ENCODE results near the gene SAMD4A.

The SAMD4A gene

DNA sequence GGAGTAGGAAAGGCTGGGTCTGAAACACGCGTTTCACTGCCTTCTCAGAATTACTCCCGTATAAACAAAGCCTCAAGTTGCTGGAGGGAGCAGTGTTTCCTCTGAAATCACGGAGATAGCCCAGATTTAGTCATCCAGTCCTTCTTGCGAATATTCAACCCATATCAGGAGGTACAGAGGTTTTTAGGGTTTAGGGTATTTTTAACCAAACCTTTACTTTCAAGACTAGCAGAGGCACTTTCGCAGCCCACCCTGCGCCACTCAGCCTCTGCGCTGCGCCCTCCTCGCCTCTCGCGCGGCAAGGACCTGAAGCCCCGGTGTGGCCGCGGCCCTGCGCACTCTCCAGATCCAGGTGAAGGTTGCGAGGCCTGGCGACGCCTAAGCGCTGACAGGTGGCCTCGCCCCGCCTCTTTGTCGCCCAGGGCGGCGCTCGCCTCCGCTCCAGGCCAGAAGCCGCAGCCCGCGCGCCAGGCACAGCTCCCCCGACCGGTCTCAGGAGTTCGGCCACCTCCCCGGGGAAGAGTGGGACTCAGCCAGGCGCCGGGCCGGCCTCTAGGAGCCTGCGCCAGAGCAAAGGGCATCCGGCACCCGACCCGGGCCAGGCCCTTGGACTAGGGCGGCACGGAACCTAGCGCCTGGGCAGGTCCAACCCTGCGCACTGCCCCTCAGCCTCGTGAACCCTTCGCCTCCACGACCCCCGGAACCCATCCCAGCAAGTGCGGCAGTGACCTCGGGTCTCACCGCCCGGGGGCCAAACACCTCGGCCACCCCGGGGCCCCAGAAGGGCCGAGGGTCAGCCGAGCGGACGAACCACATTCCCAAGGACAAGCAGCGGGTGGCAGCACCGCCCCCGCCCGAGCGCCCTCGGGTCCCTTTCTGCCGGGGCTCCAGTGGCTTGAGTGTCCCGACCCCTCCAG lies 1.8 kb upstream of the SAMD4A start:
- peak in 1 of 2 donors; percentile 27 for DNase-seq (ENCODE audit: low read depth in 2 of 2)

DNA sequence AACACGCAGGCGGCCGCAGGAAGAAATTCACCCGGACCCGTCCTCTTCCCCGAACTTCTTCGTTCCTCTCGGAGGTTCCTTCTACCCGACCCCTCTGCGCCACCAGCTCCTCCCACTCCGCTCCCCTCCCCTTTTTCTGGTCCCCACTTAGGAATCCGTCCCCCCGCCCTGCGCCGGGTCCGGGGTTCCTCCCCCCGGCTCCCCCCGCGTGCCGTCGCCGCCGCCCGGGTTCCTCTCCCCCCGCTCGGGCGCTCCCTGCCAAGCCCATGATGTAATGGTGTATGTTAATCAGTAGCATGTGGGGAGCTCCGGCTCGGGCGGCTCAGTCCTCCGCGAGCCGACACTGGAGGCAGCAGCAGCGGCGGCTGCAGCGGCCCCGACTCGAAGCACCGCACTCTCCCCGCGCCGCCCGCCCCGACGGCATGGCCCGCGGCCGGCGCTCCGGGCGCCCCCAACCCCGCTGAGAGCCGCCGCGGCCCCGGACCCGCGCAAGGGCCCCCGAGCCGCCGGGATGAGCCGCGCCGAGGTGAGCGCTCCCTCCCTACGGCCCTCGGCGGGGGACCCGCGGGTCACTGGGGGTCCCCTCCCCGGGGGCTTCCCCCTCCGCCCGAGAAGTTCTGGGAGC lies 1.0 kb upstream of the SAMD4A start:
- peak; percentile 53 to 68 for DNase-seq (ENCODE audit: low read depth in 2 of 2)

DNA sequence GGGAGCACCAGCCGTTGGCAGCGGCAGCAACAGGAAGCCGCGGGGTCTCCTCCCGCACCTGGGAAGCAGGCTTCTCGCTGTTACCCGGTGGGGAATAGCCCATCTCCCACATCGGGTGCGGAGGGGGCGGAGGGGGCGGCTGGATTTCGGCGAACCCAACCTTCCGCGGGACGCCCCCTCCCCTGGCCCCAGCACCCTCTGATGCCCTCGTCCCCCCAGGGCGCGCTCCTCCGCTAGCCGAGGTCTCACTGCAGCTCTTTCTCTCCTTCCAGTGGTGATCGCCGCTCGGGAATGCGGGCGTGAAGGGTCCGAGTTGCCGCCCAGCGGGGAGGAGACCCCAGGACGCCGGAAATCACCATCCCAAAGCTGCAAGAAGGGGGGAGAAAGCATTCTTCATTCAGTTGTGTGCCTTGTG lies 303 bp downstream of the SAMD4A start:
- DNase-seq (ENCODE audit: low read depth in 2 of 2): no peak

GRCh38 chr14:54567639-54568561 lies 972 bp downstream of the SAMD4A start:
- DNase-seq (ENCODE audit: low read depth in 2 of 2): no peak

- DNase-seq (ENCODE audit: low read depth in 2 of 2): no peak
Measured at GRCh38 chr14:54568821-54569595, 2.1 kb downstream of the SAMD4A start.

DNA sequence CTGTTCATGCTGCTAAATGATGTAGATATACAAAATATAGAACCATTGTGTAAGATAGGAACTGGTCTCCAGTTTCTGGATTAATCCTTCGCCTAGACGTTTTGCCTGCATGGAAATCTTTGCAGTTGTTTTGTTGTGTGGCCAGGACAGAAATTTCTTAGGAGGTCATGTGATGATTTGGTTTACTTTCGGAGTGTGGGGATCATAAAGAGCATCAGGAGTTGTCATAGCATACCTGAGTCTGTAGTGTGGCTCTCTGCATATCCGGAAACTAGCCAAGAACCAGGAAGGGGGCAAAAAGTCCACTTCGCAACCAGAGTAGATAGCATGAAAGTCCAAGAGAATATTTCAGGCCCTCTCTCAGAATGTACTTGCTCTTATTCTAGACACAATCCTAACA lies 3.1 kb downstream of the SAMD4A start:
- DNase-seq (ENCODE audit: low read depth in 2 of 2): no peak

- no peak for DNase-seq (ENCODE audit: low read depth in 2 of 2)
Measured at GRCh38 chr14:54570631-54571415, 3.9 kb downstream of the SAMD4A start.

- DNase-seq (ENCODE audit: low read depth in 2 of 2): no peak
Measured at GRCh38 chr14:54572316-54572715, 5.4 kb downstream of the SAMD4A start.

DNA sequence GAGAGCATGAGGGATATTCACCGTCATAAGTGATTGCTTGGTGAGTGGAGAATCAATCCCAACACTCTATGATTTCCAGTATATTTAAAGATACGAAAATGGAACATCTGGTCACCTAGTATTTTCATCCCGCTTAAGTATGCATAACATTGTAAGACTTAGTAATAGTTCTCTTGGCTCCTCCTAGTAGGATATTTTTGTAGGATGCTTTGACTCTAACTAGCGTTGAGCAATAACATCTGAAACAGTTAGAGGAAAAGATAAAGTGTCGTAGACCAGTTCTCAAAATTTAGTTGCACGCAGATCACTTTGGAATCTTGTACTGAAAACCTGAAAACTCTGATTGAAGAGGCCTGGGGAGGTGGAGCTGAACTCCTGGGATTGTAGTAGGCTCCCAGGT lies 7.6 kb downstream of the SAMD4A start:
- DNase-seq (ENCODE audit: low read depth in 2 of 2): no peak

- DNase-seq (ENCODE audit: low read depth in 2 of 2): no peak
Measured at GRCh38 chr14:54577494-54577893, 10.6 kb downstream of the SAMD4A start.

- no peak for DNase-seq (ENCODE audit: low read depth in 2 of 2)
Measured at GRCh38 chr14:54577977-54578376, 11.0 kb downstream of the SAMD4A start.

DNA sequence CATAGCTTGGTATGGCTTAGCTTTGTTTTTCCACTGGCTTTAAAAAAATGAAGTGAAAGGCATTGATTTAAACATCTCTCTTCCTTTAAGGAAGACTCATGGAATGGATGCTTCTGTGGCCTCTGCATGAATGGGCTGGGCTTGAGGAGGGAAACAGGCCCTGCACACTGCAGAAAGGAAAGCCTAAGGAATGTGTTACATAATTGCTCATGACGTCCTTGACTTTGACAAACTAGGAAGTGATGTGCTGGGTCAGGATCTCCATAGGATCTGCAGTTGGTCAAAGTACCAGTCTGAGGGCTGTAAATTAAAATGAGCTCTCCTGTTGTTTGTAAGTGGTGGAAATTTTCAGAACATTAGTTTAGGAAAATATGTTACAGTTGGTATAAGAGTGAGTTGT lies 12.7 kb downstream of the SAMD4A start:
- DNase-seq (ENCODE audit: low read depth in 2 of 2): no peak

GRCh38 chr14:54580933-54581332 lies 14.0 kb downstream of the SAMD4A start:
- DNase-seq (ENCODE audit: low read depth in 2 of 2): no peak

DNA sequence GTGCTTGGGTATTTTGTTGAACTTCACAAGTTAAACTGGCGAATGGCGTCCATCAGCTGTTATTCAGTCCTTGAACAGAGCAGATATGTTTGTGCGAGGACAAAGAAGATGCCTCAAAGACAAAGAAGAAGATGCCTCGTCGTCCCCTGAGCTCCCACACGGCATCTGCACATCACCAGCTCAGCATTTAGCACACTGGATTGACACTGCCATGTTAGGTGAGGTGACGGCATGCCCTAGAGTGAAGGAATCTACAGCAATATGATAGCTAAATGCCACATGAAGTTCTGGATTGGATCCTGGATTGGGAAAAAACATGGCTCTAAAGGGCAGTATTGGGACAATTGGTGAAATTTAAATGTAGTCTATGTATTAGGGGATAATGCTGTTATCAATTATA lies 15.4 kb downstream of the SAMD4A start:
- no peak for DNase-seq (ENCODE audit: low read depth in 2 of 2)

DNA sequence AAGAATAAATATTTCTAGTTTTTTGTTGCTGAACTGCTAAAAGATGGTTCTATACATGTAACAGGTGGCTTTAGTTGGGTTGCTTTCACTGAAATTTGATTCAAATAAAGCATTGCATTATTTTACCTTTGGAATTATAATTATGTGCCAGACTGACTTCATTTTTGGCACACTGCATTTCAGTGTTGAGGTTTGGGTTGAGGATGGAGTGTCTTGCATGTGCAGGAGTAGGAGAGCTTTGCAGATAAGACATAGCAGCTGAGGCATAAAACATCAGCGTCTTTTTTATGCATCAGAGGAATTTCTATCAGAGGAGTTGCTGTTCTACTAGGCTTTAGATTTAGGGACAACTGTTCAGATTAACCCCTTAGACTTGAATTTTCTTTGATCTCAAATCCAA lies 17.2 kb downstream of the SAMD4A start:
- DNase-seq (ENCODE audit: low read depth in 2 of 2): no peak

GRCh38 chr14:54585214-54585613 lies 18.3 kb downstream of the SAMD4A start:
- DNase-seq (ENCODE audit: low read depth in 2 of 2): no peak

- no peak for DNase-seq (ENCODE audit: low read depth in 2 of 2)
Measured at GRCh38 chr14:54589076-54589475, 22.1 kb downstream of the SAMD4A start.

DNA sequence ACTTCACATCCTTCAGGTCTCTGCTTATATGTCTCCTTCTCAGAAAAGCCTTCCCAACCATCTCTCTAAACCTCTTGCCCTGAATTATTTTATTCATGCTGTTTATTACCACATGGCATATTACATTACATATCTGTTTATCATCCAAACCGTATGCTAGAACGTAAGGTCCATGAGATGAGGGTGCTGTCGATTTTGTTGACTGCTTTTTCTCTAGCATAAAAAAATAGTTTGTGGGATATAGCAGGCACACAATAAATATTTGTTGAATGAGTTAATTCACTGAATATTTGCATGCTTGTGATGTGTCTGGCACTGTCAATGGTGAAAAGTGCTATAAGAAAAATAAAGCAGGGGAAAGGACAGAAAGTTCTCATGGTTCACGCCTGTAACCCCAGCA lies 22.9 kb downstream of the SAMD4A start:
- DNase-seq (ENCODE audit: low read depth in 2 of 2): no peak

GRCh38 chr14:54590481-54590880 lies 23.6 kb downstream of the SAMD4A start:
- no peak for DNase-seq (ENCODE audit: low read depth in 2 of 2)

DNA sequence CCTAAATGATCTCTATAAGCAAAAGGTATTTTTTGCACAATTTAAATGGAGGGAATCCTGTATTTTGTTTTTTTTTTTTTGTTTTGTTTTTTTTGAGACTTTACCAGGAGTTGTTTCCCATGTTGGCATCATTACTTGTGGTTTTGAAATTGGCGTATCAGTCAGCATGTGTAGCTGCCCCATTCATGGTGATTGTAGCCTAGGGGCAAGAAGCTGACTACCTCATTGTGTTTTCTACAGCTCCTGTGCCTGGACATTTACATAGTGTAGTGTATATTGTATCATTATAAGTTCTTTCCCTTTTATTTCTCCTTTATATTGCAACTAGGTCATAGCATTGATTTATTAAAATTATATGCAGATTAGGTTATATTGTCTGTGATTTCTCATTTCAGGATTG lies 24.5 kb downstream of the SAMD4A start:
- DNase-seq (ENCODE audit: low read depth in 2 of 2): no peak

DNA sequence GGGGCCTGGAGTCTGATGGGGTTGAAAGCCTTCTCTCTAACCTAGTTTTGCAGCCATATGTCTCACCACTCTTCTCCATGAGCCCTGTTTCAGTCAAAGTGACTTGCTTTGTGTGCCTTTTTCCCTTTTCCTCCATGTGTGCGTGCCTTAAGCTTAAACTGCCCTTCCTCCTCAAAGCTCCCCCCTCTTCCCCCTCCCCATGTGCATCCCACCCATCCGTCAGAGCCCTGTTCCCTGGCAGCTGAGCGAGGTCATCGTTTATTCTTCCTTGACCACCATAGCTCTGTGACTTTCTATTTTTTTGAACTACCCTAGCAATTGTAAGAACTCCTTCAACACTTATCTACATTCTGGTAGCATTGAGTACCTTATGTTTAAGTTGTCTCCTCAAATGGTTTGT lies 24.9 kb downstream of the SAMD4A start:
- DNase-seq (ENCODE audit: low read depth in 2 of 2): no peak

All from stimulated activated CD4-positive, alpha-beta T cell treated with anti-CD3 and anti-CD28 coated beads, Interleukin-1b, Interleukin-23, amount 100 ng/mL, for 1 hour (primary cell).